Neuronal stem cell (in vitro differentiated cells): Measurements from ENCODE around the gene ITPK1.

Experiments
- DNase-seq: peaks from one replicate; pipeline ENCODE4 v3.0.0-alpha.2; 2013; ENCODE audit warnings: low spot score
- H2AFZ ChIP-seq: one replicate; pipeline ENCODE4 v1.6.1; 2013; ENCODE audit warnings: mild to moderate bottlenecking, low read length, inconsistent platforms
- H2AK5ac ChIP-seq: 2 replicates; pipeline ENCODE4 v1.6.1; 2013; ENCODE audit warnings: low read depth, mild to moderate bottlenecking, inconsistent platforms, low read length, moderate library complexity, mixed read lengths
- H2BK120ac ChIP-seq: 2 replicates; pipeline ENCODE4 v1.6.1; 2013; ENCODE audit warnings: low read depth, mild to moderate bottlenecking, inconsistent platforms, low read length, moderate library complexity, mixed read lengths
- H2BK12ac ChIP-seq: one replicate; pipeline ENCODE4 v1.6.1; 2013; ENCODE audit warnings: low read length, inconsistent platforms
- H2BK15ac ChIP-seq: 2 replicates; pipeline ENCODE4 v1.6.1; 2013; ENCODE audit warnings: mild to moderate bottlenecking, low read length, inconsistent platforms, mixed read lengths
- H2BK5ac ChIP-seq: one replicate; pipeline ENCODE4 v1.6.1; 2013; ENCODE audit warnings: inconsistent platforms, mild to moderate bottlenecking, low read length, moderate library complexity
- H3K14ac ChIP-seq: one replicate; pipeline ENCODE4 v1.6.1; 2013; ENCODE audit warnings: low read length, inconsistent platforms
- H3K18ac ChIP-seq: 2 replicates; pipeline ENCODE4 v1.6.1; 2013; ENCODE audit warnings: low read length, inconsistent platforms
- H3K23ac ChIP-seq: 2 replicates; pipeline ENCODE4 v1.6.1; 2013; ENCODE audit warnings: low read depth, mild to moderate bottlenecking, mixed read lengths, low read length, inconsistent platforms; ENCODE audit not compliant: poor library complexity
- H3K27ac ChIP-seq: replicated peaks from 3 replicates; pipeline ENCODE4 v1.5.1; 2013; ENCODE audit warnings: low read length, inconsistent platforms
- H3K27me3 ChIP-seq, 3 experiments: 2 replicates each; pipeline ENCODE4 v1.6.1; 2013; ENCODE audit warnings: low read length in 3 of 3, mild to moderate bottlenecking in 2 of 3, inconsistent platforms in 1 of 3, low read depth in 1 of 3, mixed read lengths in 1 of 3, moderate library complexity in 1 of 3; ENCODE audit not compliant: control insufficient read depth in 3 of 3, insufficient read depth in 3 of 3
- H3K36me3 ChIP-seq, 2 donors: replicated peaks in 1 of 2; 2 replicates each; pipeline ENCODE4 v1.6.1; 2013; ENCODE audit warnings: low read length in 2 of 2; ENCODE audit not compliant: control insufficient read depth in 2 of 2, insufficient read depth in 2 of 2
- H3K4ac ChIP-seq: 2 replicates; pipeline ENCODE4 v1.6.1; 2013; ENCODE audit warnings: inconsistent platforms, mild to moderate bottlenecking, low read length, moderate library complexity
- H3K4me1 ChIP-seq, 2 donors: 1 replicate in 1 of 2; 2 replicates in 1 of 2; pipeline ENCODE4 v1.6.1; 2013; ENCODE audit warnings: low read length in 2 of 2, low read depth in 1 of 2; ENCODE audit not compliant: control insufficient read depth in 2 of 2, insufficient read depth in 1 of 2
- H3K4me2 ChIP-seq: one replicate; pipeline ENCODE4 v1.6.1; 2013; ENCODE audit warnings: mild to moderate bottlenecking, low read length, inconsistent platforms; ENCODE audit not compliant: insufficient read depth, poor library complexity, severe bottlenecking
- H3K4me3 ChIP-seq, 2 donors: 2 replicates each; pipeline ENCODE4 v1.5.1; 2013; ENCODE audit warnings: low read length in 2 of 2, mild to moderate bottlenecking in 2 of 2, inconsistent platforms in 1 of 2, moderate library complexity in 1 of 2
- H3K79me1 ChIP-seq: one replicate; pipeline ENCODE4 v1.6.1; 2013; ENCODE audit warnings: low read depth, mild to moderate bottlenecking, inconsistent platforms, low read length, moderate library complexity
- H3K9ac ChIP-seq: one replicate; pipeline ENCODE4 v1.6.1; 2013; ENCODE audit warnings: mild to moderate bottlenecking, low read depth, low read length, inconsistent platforms; ENCODE audit not compliant: poor library complexity
- H3K9me3 ChIP-seq, 2 donors: replicated peaks in 1 of 2; 2 replicates each; pipeline versions ENCODE3 to v1.6.1; 2013; ENCODE audit warnings: low read length in 2 of 2, mild to moderate bottlenecking in 2 of 2, inconsistent platforms in 1 of 2, low read depth in 1 of 2, mixed read lengths in 1 of 2, moderate library complexity in 1 of 2; ENCODE audit not compliant: control insufficient read depth in 2 of 2, insufficient read depth in 1 of 2
- H4K8ac ChIP-seq: one replicate; pipeline ENCODE4 v1.6.1; 2013; ENCODE audit warnings: low read depth, mild to moderate bottlenecking, inconsistent platforms, low read length, moderate library complexity
- H4K91ac ChIP-seq: one replicate; pipeline ENCODE4 v1.6.1; 2013; ENCODE audit warnings: low read length, low read depth, mild to moderate bottlenecking, inconsistent platforms; ENCODE audit not compliant: poor library complexity
- WGBS, 2 donors: extraction: QIAGEN DNeasy Blood & Tissue Kit; methylation state at CpG; one replicate each; pipeline ENCODE4 v1.1.7; 2013; ENCODE audit warnings: missing lambda C conversion rate in 2 of 2, mixed read lengths in 1 of 2; ENCODE audit not compliant: insufficient read length in 2 of 2, insufficient replicate concordance in 1 of 2; ENCODE audit errors: extremely low coverage in 2 of 2; 5-methylcytosine and 5-hydroxymethylcytosine counted together

ITPK1 gene

DNA sequence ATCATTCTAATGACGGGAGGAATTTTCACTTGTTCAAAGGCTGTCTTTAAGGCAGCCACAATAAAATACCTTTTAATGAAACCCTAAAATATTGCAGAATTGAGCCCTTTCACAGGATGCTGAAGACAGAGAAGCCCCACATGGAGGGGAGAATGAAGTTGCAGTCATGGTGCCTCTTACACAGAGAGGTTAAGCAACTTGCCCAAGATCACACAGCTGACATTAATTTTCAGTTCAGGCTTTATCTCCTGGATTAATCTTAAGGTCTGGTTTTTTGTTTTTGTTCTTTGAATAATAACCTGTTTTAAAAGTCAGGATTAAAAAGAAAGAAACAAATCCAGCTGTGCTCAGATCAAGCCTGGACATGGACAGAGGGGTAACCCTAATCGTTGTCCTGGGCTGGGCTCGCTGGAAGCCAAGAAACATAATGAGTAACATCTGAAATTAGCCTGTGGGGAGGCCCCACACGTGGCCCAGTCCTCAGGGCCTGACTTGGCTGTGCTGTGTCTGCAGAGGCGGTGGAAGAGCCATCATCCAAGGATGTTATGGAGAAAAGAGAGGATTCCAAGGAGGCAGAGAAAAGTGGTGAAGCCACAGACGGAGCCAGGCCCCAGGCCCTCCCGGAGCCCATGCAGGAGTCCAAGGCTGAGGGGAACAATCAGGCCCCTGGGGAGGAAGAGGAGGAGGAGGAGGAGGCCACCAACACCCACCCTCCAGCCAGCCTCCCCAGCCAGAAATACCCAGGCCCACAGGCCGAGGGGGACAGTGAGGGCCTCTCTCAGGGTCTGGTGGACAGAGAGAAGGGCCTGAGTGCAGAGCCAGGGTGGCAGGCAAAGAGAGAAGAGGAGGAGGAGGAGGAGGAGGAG, 184.8 kb downstream of the ITPK1 start:
- Histone ChIP-seq H4K8ac (no peak overlapping the region), H3K27ac (no peak overlapping the region), H3K4me1 (no peaks in the 10 kb centered on the region), H2AK5ac (no peak overlapping the region), H3K18ac (peak overlapping the region; percentile 53), H2BK5ac (no peak overlapping the region), H2BK15ac (no peak overlapping the region), H3K9me3 (no peaks in the 10 kb centered on the region), H3K4me2 (no peak overlapping the region), H3K4ac (no peak overlapping the region), H4K91ac (no peak overlapping the region), H3K23ac (no peak overlapping the region), H3K9ac (no peak overlapping the region), H2BK120ac (no peak overlapping the region), H3K14ac (no peak overlapping the region), H2BK12ac (no peak overlapping the region), H3K79me1 (peaks cover 3% of the 10 kb centered on the region), H3K36me3 (no peaks in the 10 kb centered on the region), H2AFZ (no peak overlapping the region), H3K27me3 (peaks cover 0 to 2% (median 0%) of the 10 kb centered on the region in 3 experiments), H3K4me3 (no peak overlapping the region)
- DNase-seq, result no peak
- WGBS, 2 donors, result no CpG with 5 or more reads among the region's 8 CpGs

DNA sequence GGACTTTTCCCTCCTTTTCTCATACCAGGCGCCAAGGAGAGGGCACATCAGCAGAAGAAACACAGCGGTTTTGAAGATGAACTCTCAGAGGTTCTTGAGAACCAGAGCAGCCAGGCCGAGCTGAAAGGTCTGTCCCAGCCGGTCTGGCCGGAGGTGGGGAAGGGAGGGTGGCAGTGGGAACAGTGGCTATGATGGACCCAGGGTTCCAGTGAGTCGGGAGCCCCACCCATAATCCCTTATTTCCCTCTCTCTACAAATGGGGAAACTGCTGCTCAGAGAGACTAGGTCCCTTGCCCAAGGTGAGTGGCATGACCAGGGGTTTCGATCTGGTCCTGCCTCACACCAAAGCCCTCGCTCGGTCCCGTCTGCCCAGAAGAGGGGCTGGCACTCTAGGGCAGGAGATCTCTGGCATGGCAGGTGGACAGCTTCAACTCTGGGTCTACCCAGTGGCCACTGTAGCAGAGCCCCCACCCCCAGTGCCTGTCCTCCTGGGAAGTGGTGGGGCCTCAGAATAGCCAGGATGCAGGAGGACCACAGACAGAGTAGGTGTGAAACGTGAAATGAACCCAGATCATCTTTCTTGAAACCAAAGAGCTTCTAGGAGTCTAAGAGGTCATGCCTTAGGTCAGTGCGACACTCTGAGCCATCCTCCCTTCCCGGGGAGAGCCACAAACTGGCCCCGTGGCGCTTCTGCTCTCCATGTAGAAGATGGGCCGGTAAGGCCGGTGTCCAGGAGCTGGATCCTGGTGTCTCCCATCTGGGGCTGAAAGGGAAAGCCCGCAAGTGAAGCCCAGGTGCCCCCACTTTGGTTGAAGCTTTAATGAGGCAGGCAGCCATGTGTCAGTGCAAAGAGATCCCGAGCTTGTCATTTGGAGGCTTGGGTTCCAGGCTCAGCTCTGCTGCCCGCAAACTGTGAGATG, 185.8 kb downstream of the ITPK1 start:
- H3K4ac ChIP-seq, result no peak overlapping the region
- H2AFZ ChIP-seq, result no peak overlapping the region
- no peak overlapping the region for H3K4me3 ChIP-seq
- no CpG with 5 or more reads among the region's 20 CpGs for WGBS, 2 donors
- no peaks in the 10 kb centered on the region for H3K36me3 ChIP-seq
- peak overlapping the region; percentile 62 for H2BK5ac ChIP-seq
- peaks cover 0 to 6% (median 3%) of the 10 kb centered on the region in 3 experiments for H3K27me3 ChIP-seq
- H3K23ac ChIP-seq, result peak overlapping the region; percentile 48
- DNase-seq, result no peak
- no peak overlapping the region for H3K4me2 ChIP-seq
- no peak overlapping the region for H3K14ac ChIP-seq
- no peak overlapping the region for H4K91ac ChIP-seq
- H3K9ac ChIP-seq, result no peak overlapping the region
- H3K27ac ChIP-seq, result no peak overlapping the region
- H3K18ac ChIP-seq, result no peak overlapping the region
- no peaks in the 10 kb centered on the region for H3K4me1 ChIP-seq
- H3K9me3 ChIP-seq, result no peaks in the 10 kb centered on the region
- H2BK120ac ChIP-seq, result no peak overlapping the region
- no peak overlapping the region for H4K8ac ChIP-seq
- H2AK5ac ChIP-seq, result no peak overlapping the region
- H2BK12ac ChIP-seq, result no peak overlapping the region
- peaks cover 3% of the 10 kb centered on the region for H3K79me1 ChIP-seq
- no peak overlapping the region for H2BK15ac ChIP-seq

DNA sequence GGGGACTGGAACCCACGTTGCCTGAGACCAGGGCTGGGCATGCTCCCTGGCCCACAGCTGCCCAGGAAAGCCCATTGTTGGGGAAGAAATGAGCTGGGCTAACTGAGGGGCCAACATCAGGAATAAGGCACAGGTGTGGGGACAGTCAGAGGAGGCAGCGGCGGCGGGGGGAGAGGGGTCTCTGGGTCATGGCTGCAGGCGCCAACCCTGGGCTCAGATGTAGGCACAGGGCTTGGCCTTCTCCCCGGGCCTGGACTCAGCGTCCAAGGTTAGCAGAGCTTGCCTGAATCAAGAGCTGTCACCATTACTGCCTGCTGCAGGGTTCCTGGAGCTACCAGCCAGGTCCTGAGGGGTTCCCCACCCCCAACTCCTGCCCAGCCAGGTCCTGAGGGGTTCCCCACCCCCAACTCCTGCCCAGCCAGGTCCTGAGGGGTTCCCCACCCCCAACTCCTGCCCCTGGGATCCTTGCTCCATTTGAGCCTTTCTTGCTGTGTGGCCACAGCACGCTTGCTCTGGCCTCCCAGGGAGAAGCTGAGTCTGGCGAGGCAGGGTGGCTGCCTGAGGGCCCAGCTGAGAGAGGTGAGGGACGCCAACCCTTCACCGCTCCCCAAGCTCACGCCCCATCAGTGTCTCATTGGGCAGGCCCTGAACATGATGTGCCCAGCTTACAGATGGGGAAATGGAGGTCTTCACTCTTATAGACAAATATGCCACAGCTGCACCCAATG, 186.6 kb downstream of the ITPK1 start:
- Histone ChIP-seq H2BK12ac (no peak overlapping the region), H3K9ac (no peak overlapping the region), H4K91ac (no peak overlapping the region), H3K36me3 (no peaks in the 10 kb centered on the region), H2AFZ (no peak overlapping the region), H3K4ac (no peak overlapping the region), H3K18ac (peak overlapping the region; percentile 63), H3K9me3 (no peaks in the 10 kb centered on the region), H2AK5ac (no peak overlapping the region), H4K8ac (no peak overlapping the region), H3K79me1 (peaks cover 3% of the 10 kb centered on the region), H2BK5ac (peak overlapping the region; percentile 62), H3K4me3 (no peak overlapping the region), H3K4me2 (no peak overlapping the region), H3K27ac (no peak overlapping the region), H3K23ac (no peak overlapping the region), H3K27me3 (peaks cover 0 to 11% (median 11%) of the 10 kb centered on the region in 3 experiments), H2BK15ac (no peak overlapping the region), H2BK120ac (no peak overlapping the region), H3K14ac (peak overlapping the region; percentile 21), H3K4me1 (no peaks in the 10 kb centered on the region)
- no CpG with 5 or more reads among the region's 12 CpGs for WGBS, 2 donors
- no peak for DNase-seq
